ENCODE results near the gene FOXRED2. TPM values are rescaled to one million over a fixed set of nuclear protein-coding genes. Genes with fewer than 3 reads are reported as not detected.
"Not testable (repeated sequence)": the region's sequence is repeated elsewhere in the genome, so short reads cannot be mapped to it uniquely, and the experiment has no call there.

FOXRED2 gene
- total and polyA plus RNA-seq, 2 donors (not counting 1 experiment from before 2014, with no cell fraction given) = 3.3 to 3.8 TPM

GRCh38 chr22:36520423-36520822 lies 13.6 kb upstream of the FOXRED2 start:
- Histone ChIP-seq H3K27ac (ENCODE audit: insufficient read depth, low read length) (no peak overlapping the region), H3K79me2 (ENCODE audit: control insufficient read depth, insufficient read depth, low read length) (no peaks in the 10 kb centered on the region), H3K4me3 (replicated peaks in 1 of 4; ENCODE audit: control extremely low read depth in 1 of 4, insufficient read depth in 1 of 4, low read depth in 3 of 4, low read length in 4 of 4) (no peak overlapping the region), H3K27me3 (ENCODE audit: control insufficient read depth, insufficient read depth, low read length) (no peaks in the 10 kb centered on the region), H3K36me3 (ENCODE audit: control insufficient read depth, insufficient read depth, low read length) (peaks cover 39% of the 10 kb centered on the region), H3K9ac (ENCODE audit: insufficient read depth, low read length) (no peak overlapping the region), H3K9me3 (ENCODE audit: control insufficient read depth, insufficient read depth, low read depth, low read length) (no peaks in the 10 kb centered on the region), H3K4me2 (ENCODE audit: extremely low read depth, insufficient read depth, low read length) (no peak overlapping the region), H3K4me1 (ENCODE audit: control insufficient read depth, extremely low read depth, insufficient read depth, low read length) (no peaks in the 10 kb centered on the region), H2AFZ (ENCODE audit: low read length) (no peak overlapping the region), H4K20me1 (ENCODE audit: control insufficient read depth, extremely low read depth, insufficient read depth, low read length) (no peaks in the 10 kb centered on the region)
- DNase-seq (ENCODE audit: low read depth in 2 of 2) = no peak
- TF ChIP-seq EZH2 (IDR thresholded peaks at IDR 0.05; ENCODE audit: low read length, missing control alignments) = no peak
- TF ChIP-seq CTCF (conservative IDR thresholded peaks at IDR 0.05 in 1 of 2, IDR thresholded peaks at IDR 0.05 in 1 of 2; ENCODE audit: low read depth in 1 of 2, low read length in 2 of 2) = no peak

GRCh38 chr22:36519906-36520305 lies 13.1 kb upstream of the FOXRED2 start:
- not testable (repeated sequence) for H2AFZ ChIP-seq (ENCODE audit: low read length); H3K27ac ChIP-seq (ENCODE audit: insufficient read depth, low read length); H3K27me3 ChIP-seq (ENCODE audit: control insufficient read depth, insufficient read depth, low read length); H4K20me1 ChIP-seq (ENCODE audit: control insufficient read depth, extremely low read depth, insufficient read depth, low read length); H3K4me3 ChIP-seq (replicated peaks in 1 of 4; ENCODE audit: control extremely low read depth in 1 of 4, insufficient read depth in 1 of 4, low read depth in 3 of 4, low read length in 4 of 4); H3K4me1 ChIP-seq (ENCODE audit: control insufficient read depth, extremely low read depth, insufficient read depth, low read length); H3K79me2 ChIP-seq (ENCODE audit: control insufficient read depth, insufficient read depth, low read length); H3K9ac ChIP-seq (ENCODE audit: insufficient read depth, low read length); DNase-seq (ENCODE audit: low read depth in 2 of 2); H3K4me2 ChIP-seq (ENCODE audit: extremely low read depth, insufficient read depth, low read length); H3K9me3 ChIP-seq (ENCODE audit: control insufficient read depth, insufficient read depth, low read depth, low read length)
- H3K36me3 ChIP-seq (ENCODE audit: control insufficient read depth, insufficient read depth, low read length) = peaks cover 40% of the 10 kb centered on the region

GRCh38 chr22:36514766-36515165 lies 7.9 kb upstream of the FOXRED2 start:
- Histone ChIP-seq H3K79me2 (ENCODE audit: control insufficient read depth, insufficient read depth, low read length) (no peaks in the 10 kb centered on the region), H3K27ac (ENCODE audit: insufficient read depth, low read length) (no peak overlapping the region), H3K9ac (ENCODE audit: insufficient read depth, low read length) (no peak overlapping the region), H4K20me1 (ENCODE audit: control insufficient read depth, extremely low read depth, insufficient read depth, low read length) (no peaks in the 10 kb centered on the region), H3K4me1 (ENCODE audit: control insufficient read depth, extremely low read depth, insufficient read depth, low read length) (no peaks in the 10 kb centered on the region), H2AFZ (ENCODE audit: low read length) (no peak overlapping the region), H3K4me2 (ENCODE audit: extremely low read depth, insufficient read depth, low read length) (no peak overlapping the region), H3K27me3 (ENCODE audit: control insufficient read depth, insufficient read depth, low read length) (no peaks in the 10 kb centered on the region), H3K9me3 (ENCODE audit: control insufficient read depth, insufficient read depth, low read depth, low read length) (no peaks in the 10 kb centered on the region), H3K36me3 (ENCODE audit: control insufficient read depth, insufficient read depth, low read length) (peaks cover 53% of the 10 kb centered on the region), H3K4me3 (replicated peaks in 1 of 4; ENCODE audit: control extremely low read depth in 1 of 4, insufficient read depth in 1 of 4, low read depth in 3 of 4, low read length in 4 of 4) (no peak overlapping the region)
- no peak for DNase-seq (ENCODE audit: low read depth in 2 of 2)
- TF ChIP-seq CTCF (conservative IDR thresholded peaks at IDR 0.05 in 1 of 2, IDR thresholded peaks at IDR 0.05 in 1 of 2; ENCODE audit: low read depth in 1 of 2, low read length in 2 of 2) (no peak), EZH2 (IDR thresholded peaks at IDR 0.05; ENCODE audit: low read length, missing control alignments) (no peak)
